SK-N-SH treated with all-trans-retinoic acid at 6 μM for 48 hours (cell line): ENCODE measurements around the gene WIPF1.

Experiments
- ATAC-seq: fragments of 200-7000 bp; cut with Tn5 transposase; 3 replicates; pipeline ENCODE4 v1.9.1; 2020; ENCODE audit warnings: mild to moderate bottlenecking, moderate library complexity
- ARNTL ChIP-seq: fragments of 450-650 bp; formaldehyde crosslinking; IDR thresholded peaks from 2 replicates; pipeline ENCODE4 v1.5.0; 2020; ENCODE audit warnings: low read depth, mild to moderate bottlenecking, moderate library complexity, borderline replicate concordance
- CREB5 ChIP-seq: fragments of 250-450 bp; sonication (Bioruptor Pico); IDR thresholded peaks from 2 replicates; pipeline ENCODE4 v1.5.1; 2020; ENCODE audit warnings: low read depth, mild to moderate bottlenecking, moderate library complexity
- CSDC2 ChIP-seq: fragments of 250-450 bp; sonication (Bioruptor Pico); IDR thresholded peaks from 2 replicates; pipeline ENCODE4 v1.5.0; 2020; ENCODE audit warnings: mild to moderate bottlenecking, moderate library complexity
- CSRNP3 ChIP-seq: fragments of 250-450 bp; sonication (Bioruptor Pico); IDR thresholded peaks from 2 replicates; pipeline ENCODE4 v1.5.1; 2021; ENCODE audit warnings: mild to moderate bottlenecking, moderate library complexity
- ESRRG ChIP-seq: fragments of 250-450 bp; sonication (Bioruptor Pico); IDR thresholded peaks from 2 replicates; pipeline ENCODE4 v1.6.1; 2021; ENCODE audit warnings: mild to moderate bottlenecking
- GLIS3 ChIP-seq: fragments of 250-450 bp; sonication (Bioruptor Pico); IDR thresholded peaks from 2 replicates; pipeline ENCODE4 v1.5.0; 2020; ENCODE audit warnings: mild to moderate bottlenecking, moderate library complexity
- ISL1 ChIP-seq: fragments of 250-450 bp; sonication (Bioruptor Pico); IDR thresholded peaks from 2 replicates; pipeline ENCODE4 v2.1.2; 2022; ENCODE audit warnings: mild to moderate bottlenecking, moderate library complexity
- OSR1 ChIP-seq: fragments of 250-450 bp; sonication (Bioruptor Pico); IDR thresholded peaks from 2 replicates; pipeline ENCODE4 v1.8.0; 2022; ENCODE audit warnings: moderate library complexity, mild to moderate bottlenecking, inconsistent platforms
- PATZ1 ChIP-seq: fragments of 250-450 bp; sonication (Bioruptor Pico); IDR thresholded peaks from 2 replicates; pipeline ENCODE4 v1.8.0; 2020; ENCODE audit warnings: mild to moderate bottlenecking, moderate library complexity, borderline replicate concordance
- POU6F1 ChIP-seq: fragments of 250-450 bp; sonication (Bioruptor Pico); IDR thresholded peaks from 2 replicates; pipeline ENCODE4 v1.8.0; 2021; ENCODE audit warnings: low read depth, mild to moderate bottlenecking, moderate library complexity, borderline replicate concordance
- PPARA ChIP-seq: fragments of 250-450 bp; sonication (Bioruptor Pico); IDR thresholded peaks from 2 replicates; pipeline ENCODE4 v1.5.0; 2020; ENCODE audit warnings: mild to moderate bottlenecking, borderline replicate concordance
- RARB ChIP-seq: fragments of 250-450 bp; sonication (Bioruptor Pico); IDR thresholded peaks from 2 replicates; pipeline ENCODE4 v1.8.0; 2021; ENCODE audit warnings: mild to moderate bottlenecking, moderate library complexity
- SNAI2 ChIP-seq: fragments of 250-450 bp; sonication (Bioruptor Pico); IDR thresholded peaks from 2 replicates; pipeline ENCODE4 v1.5.0; 2020; ENCODE audit warnings: mild to moderate bottlenecking, moderate library complexity
- TCF4 ChIP-seq: fragments of 250-450 bp; sonication (Bioruptor Pico); IDR thresholded peaks from 2 replicates; pipeline ENCODE4 v1.8.0; 2021; ENCODE audit warnings: mild to moderate bottlenecking, moderate library complexity, borderline replicate concordance
- TOX ChIP-seq: fragments of 250-450 bp; sonication (Bioruptor Pico); IDR thresholded peaks from 2 replicates; pipeline ENCODE4 v1.8.0; 2021; ENCODE audit warnings: mild to moderate bottlenecking, moderate library complexity, borderline replicate concordance
- TSHZ2 ChIP-seq: fragments of 250-450 bp; sonication (Bioruptor Pico); IDR thresholded peaks from 2 replicates; pipeline ENCODE4 v1.5.0; 2020; ENCODE audit warnings: mild to moderate bottlenecking, moderate library complexity
- ZC3H10 ChIP-seq: fragments of 250-450 bp; sonication (Bioruptor Pico); IDR thresholded peaks from 2 replicates; pipeline ENCODE4 v1.5.1; 2021; ENCODE audit warnings: mild to moderate bottlenecking, moderate library complexity
- ZFP3 ChIP-seq: fragments of 250-450 bp; sonication (Bioruptor Pico); IDR thresholded peaks from 2 replicates; pipeline ENCODE4 v1.5.0; 2020; ENCODE audit warnings: mild to moderate bottlenecking, moderate library complexity
- ZNF565 ChIP-seq: fragments of 450-650 bp; formaldehyde crosslinking; conservative IDR thresholded peaks from 2 replicates; pipeline ENCODE4 v1.5.0; 2020; ENCODE audit warnings: low read depth, mild to moderate bottlenecking, moderate library complexity
- ZNF8 ChIP-seq: fragments of 450-650 bp; formaldehyde crosslinking; IDR thresholded peaks from 2 replicates; pipeline ENCODE4 v1.5.0; 2020; ENCODE audit warnings: mild to moderate bottlenecking, moderate library complexity

WIPF1 gene

GRCh38 chr2:174605687-174606086 lies 8.1 kb upstream of the WIPF1 start:
- ATAC-seq, result peak; percentile 69
- TF ChIP-seq ISL1 (no peak), PATZ1 (no peak), ARNTL (CRISPR knock-in tag) (no peak), ZNF8 (CRISPR knock-in tag) (no peak), ZFP3 (CRISPR knock-in tag) (no peak), TOX (CRISPR knock-in tag) (no peak), POU6F1 (CRISPR knock-in tag) (no peak), CSDC2 (no peak), ESRRG (CRISPR knock-in tag) (no peak), CREB5 (CRISPR knock-in tag) (no peak)

- TF ChIP-seq TSHZ2 (CRISPR knock-in tag) (no peak), CREB5 (CRISPR knock-in tag) (no peak), SNAI2 (no peak), PATZ1 (no peak), PPARA (CRISPR knock-in tag) (no peak), CSDC2 (no peak), CSRNP3 (no peak), RARB (no peak), OSR1 (CRISPR knock-in tag) (no peak), ZNF565 (CRISPR knock-in tag) (no peak), TOX (CRISPR knock-in tag) (no peak), GLIS3 (CRISPR knock-in tag) (no peak), ZC3H10 (CRISPR knock-in tag) (no peak), ARNTL (CRISPR knock-in tag) (no peak), TCF4 (CRISPR knock-in tag) (no peak), ZFP3 (CRISPR knock-in tag) (no peak), ISL1 (no peak), POU6F1 (CRISPR knock-in tag) (no peak)
Measured at GRCh38 chr2:174603280-174603679, 5.7 kb upstream of the WIPF1 start.

More at GRCh38 chr2:174603280-174603679, 5.7 kb upstream of the WIPF1 start:
- peak; percentile 40 for ATAC-seq
